Right ventricle myocardium superior (tissue), 1 donor: Measurements from ENCODE around the gene POU2F2. TPM values are rescaled to one million over a fixed set of nuclear protein-coding genes. Genes with fewer than 3 reads are reported as not detected.
"Not testable (repeated sequence)": the region's sequence is repeated elsewhere in the genome, so short reads cannot be mapped to it uniquely, and the experiment has no call there.

Experiments
- ATAC-seq: fragments of 200-7000 bp; cut with Tn5 transposase; one replicate; pipeline ENCODE4 v1.9.1; 2020; ENCODE audit warnings: mild to moderate bottlenecking; ENCODE audit not compliant: poor library complexity
- DNase-seq: peaks from one replicate; pipeline ENCODE4 v3.0.0-alpha.2; 2020
- intact Hi-C: fragments of 100-400 bp; cut with DNase I; formaldehyde crosslinking; loops from one replicate; pipeline ENCODE4 v1.11.2; 2022
- microRNA-seq: library from miRNA; unstranded; fragments of <30 nt; microRNA quantifications from one replicate; pipeline ENCODE4 v1.2.0, GENCODE V29; 2020
- total RNA-seq: library from RNA; stranded (reverse); fragmentation: NEBNext Ultra II Directional; extraction: Animal tissue kit (Norgen Biotek cat#: 25700); gene quantifications from one replicate; pipeline ENCODE4 v1.2.1, GENCODE V29; 2021
- donor health status: DM: no; HTN: yes; CAD: no; lungs with severe emphysema.

The POU2F2 gene
- total RNA-seq, 1 donor from 2014 or later, result 0.91 TPM

DNA sequence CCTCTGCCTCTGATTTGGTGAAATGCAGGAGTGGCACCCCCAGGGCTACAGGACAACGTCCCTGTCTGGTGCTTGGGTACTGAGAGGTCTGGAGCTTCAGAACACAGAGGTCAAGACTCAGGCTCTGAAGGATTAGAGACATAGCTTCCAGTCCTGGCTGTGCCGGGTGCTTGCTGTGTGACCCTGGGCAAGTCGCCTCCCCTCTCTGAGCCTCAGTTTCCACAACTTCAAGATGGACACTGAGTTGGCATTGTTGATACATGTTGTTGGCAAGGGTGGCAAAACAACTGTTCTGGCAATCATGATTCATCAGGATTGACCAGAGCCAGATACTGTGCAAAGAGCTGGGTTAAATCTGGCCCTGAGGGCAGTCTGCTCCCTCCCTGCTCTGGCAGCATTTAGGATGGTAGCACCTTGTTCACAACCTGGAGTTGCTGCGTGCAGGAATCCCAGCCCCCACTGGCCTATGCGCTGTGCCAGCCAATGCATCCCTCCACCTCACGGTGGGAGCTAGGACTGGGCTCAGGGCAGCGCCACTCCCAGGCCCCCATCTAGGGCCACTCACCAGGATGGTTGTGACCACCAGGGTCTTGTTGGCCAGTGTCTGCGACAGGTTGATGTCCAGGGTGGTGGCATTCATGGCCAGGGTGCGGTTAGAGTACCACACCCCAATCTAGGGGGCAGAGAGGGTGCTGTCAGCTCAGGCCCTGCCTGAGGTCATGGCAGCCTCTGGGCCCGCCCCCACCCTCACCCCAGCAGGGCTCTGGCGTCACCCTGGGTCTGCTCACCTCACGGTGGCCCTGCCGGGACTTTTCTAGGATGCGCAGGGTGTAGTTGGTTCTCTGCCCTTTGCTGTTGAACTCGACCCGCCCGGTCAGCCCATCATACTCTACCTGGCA is 79.0 kb downstream of the POU2F2 start:
- DNase-seq, result no peak
- intact Hi-C loops, result no loop called here
- ATAC-seq, result peak; percentile 11

GRCh38 chr19:42052241-42052863 is 79.9 kb downstream of the POU2F2 start:
- DNase-seq, result no peak
- peak; percentile 68 for ATAC-seq
- intact Hi-C loops, result no loop called here

- no peak for ATAC-seq
- intact Hi-C loops, result no loop called here
- DNase-seq, result peak; percentile 2
Measured at GRCh38 chr19:42051166-42052115, 80.8 kb downstream of the POU2F2 start.

- ATAC-seq (peak; percentile 21), DNase-seq (no peak)
- intact Hi-C loops, result no loop called here
Measured at GRCh38 chr19:42048992-42049391, 83.3 kb downstream of the POU2F2 start.

DNA sequence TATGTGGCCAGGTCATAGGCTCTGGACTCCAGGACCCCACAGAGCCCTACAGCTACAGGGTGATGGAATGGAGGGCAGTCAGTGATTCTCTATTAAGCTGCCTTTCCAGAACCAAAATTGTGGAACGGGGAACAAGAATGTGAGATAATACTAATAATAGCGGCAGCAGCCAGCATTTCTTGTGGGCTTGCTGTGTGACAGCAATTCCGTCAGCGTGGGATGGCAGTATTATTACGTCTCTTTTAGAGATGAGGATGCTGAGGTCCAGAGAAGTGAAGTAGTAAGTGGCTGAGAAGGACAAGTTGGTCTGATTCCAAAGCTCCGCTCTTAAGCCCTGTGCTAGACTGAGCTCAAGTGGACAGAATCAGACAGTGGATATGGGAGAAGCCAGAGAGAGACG is 86.7 kb downstream of the POU2F2 start:
- ATAC-seq, result no peak
- intact Hi-C loops, result no loop called here
- no peak for DNase-seq

DNA sequence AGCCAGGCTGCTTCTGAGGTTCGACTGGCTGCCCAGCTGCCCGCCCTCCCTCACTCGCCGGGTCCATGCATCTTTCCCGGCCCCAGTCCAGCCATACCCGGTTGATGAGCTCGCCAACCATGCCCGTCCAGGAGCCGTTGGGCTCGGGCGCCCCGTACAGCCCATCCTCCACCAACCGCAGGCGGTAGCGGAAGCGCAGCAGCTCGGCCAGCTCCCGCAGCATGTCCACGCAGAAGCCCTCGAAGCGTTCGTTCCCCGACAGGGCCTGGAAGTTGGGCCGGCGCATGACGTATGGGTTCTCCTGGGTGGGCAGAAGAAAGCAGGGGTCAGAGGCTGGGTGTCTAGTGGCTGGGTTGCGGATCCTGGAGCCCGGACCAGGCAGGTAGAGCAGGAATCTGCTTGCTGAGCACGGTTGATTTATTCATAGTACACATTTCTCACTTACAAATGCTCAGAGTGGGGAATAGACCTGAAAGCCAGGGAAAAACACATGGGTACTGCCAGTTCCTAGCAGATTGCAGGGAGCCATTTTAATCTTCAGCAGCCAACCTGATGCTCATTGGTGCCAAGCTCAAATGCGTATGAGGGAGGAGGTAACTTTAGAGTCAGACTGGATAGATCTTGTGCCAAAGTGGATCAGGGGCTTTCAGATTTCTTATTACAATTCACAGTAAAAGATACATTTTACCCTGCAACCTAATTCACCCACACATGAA is 89.6 kb downstream of the POU2F2 start:
- DNase-seq (no peak), ATAC-seq (no peak)
- intact Hi-C loops, result no loop called here

- ATAC-seq, DNase-seq, intact Hi-C loops: not testable (repeated sequence)
Measured at GRCh38 chr19:42040491-42040890, 91.8 kb downstream of the POU2F2 start.

- intact Hi-C loops, result no loop called here
- ATAC-seq (no peak), DNase-seq (no peak)
Measured at GRCh38 chr19:42040031-42040430, 92.2 kb downstream of the POU2F2 start.

GRCh38 chr19:42038666-42039065 is 93.6 kb downstream of the POU2F2 start:
- peak; percentile 77 for DNase-seq
- intact Hi-C loops, result no loop called here
- ATAC-seq, result peak; percentile 86

- DNase-seq (peak; percentile 49), ATAC-seq (peak; percentile 63)
- intact Hi-C loops, result no loop called here
Measured at GRCh38 chr19:42037649-42038048, 94.6 kb downstream of the POU2F2 start.

Small RNAs within 50 kb of the gene (microRNA-seq; reads per million reads assigned to microRNA genes)
- not detected for gene MIR4323

Other genes starting within 250 kb of the POU2F2 start
- 30.1 TPM for gene ARHGEF1, start 249.3 kb downstream of the POU2F2 start, total RNA-seq
- not detected for gene ERFL, start 204.0 kb downstream of the POU2F2 start, total RNA-seq
- 62.1 TPM for gene RABAC1, start 173.1 kb downstream of the POU2F2 start, total RNA-seq
- gene ATP1A3, start 138.2 kb downstream of the POU2F2 start, total RNA-seq, result 388 TPM
- 4.0 TPM for gene GRIK5, start 62.2 kb downstream of the POU2F2 start, total RNA-seq
- gene ZNF574, start 56.3 kb downstream of the POU2F2 start, total RNA-seq, result 8.4 TPM
- gene DEDD2, start 85.2 kb upstream of the POU2F2 start, total RNA-seq, result 14.8 TPM
- gene ZNF526, start 87.9 kb upstream of the POU2F2 start, total RNA-seq, result 5.4 TPM
- gene GSK3A, start 110.2 kb upstream of the POU2F2 start, total RNA-seq, result 35.6 TPM
- 42.1 TPM for gene ERF, start 122.7 kb upstream of the POU2F2 start, total RNA-seq
- gene CIC, start 136.8 kb upstream of the POU2F2 start, total RNA-seq, result 33.6 TPM
- not detected for gene PRR19, start 169.7 kb upstream of the POU2F2 start, total RNA-seq
- 4.3 TPM for gene PAFAH1B3, start 170.2 kb upstream of the POU2F2 start, total RNA-seq
- 0.11 TPM for gene TMEM145, start 180.9 kb upstream of the POU2F2 start, total RNA-seq
- 34.3 TPM for gene MEGF8, start 193.2 kb upstream of the POU2F2 start, total RNA-seq